Measurements from ENCODE around the gene PTRHD1. TPM values are rescaled to one million over a fixed set of nuclear protein-coding genes. Genes with fewer than 3 reads are reported as not detected.
A peak's percentile ranks its signal among the peaks of the same experiment; 100 is the strongest.
"Not testable (repeated sequence)": the region's sequence is repeated elsewhere in the genome, so short reads cannot be mapped to it uniquely, and the experiment has no call there.

Gene PTRHD1
- total RNA-seq, 4 donors from 2014 or later = 8.4 to 19.7 (median 14.4) TPM

DNA sequence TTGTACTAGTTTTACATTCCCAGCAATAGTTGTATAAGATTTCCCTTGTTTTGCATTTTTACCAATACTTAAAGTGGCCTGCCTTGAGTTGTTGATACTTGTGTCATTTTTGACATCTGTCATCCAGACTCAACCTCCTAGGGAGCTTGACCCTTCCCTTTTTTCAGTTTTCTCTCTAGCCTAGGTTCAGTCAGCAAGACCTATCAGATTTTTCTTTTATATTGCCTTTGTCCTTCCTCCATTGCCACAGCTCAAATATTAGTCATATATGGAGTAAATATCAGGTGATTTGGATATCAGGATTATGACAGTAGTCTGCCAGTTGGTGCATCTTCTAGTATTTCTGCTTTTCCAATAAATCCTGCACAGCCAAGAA, 13.5 kb upstream of the PTRHD1 start:
- no peak for DNase-seq (ENCODE audit: low spot score in 2 of 2)
- TF ChIP-seq EP300 (IDR thresholded peaks at IDR 0.05) (no peak), POLR2A (IDR thresholded peaks at IDR 0.05) (no peak)
- TF ChIP-seq, protein P1, sequence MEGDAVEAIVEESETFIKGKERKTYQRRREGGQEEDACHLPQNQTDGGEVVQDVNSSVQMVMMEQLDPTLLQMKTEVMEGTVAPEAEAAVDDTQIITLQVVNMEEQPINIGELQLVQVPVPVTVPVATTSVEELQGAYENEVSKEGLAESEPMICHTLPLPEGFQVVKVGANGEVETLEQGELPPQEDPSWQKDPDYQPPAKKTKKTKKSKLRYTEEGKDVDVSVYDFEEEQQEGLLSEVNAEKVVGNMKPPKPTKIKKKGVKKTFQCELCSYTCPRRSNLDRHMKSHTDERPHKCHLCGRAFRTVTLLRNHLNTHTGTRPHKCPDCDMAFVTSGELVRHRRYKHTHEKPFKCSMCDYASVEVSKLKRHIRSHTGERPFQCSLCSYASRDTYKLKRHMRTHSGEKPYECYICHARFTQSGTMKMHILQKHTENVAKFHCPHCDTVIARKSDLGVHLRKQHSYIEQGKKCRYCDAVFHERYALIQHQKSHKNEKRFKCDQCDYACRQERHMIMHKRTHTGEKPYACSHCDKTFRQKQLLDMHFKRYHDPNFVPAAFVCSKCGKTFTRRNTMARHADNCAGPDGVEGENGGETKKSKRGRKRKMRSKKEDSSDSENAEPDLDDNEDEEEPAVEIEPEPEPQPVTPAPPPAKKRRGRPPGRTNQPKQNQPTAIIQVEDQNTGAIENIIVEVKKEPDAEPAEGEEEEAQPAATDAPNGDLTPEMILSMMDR (IDR thresholded peaks at IDR 0.05) = no peak
- Histone ChIP-seq H3K9me3 (peaks cover 0 to 12% (median 0%) of the 10 kb centered on the region in 4 donors), H3K4me1 (no peaks in the 10 kb centered on the region), H3K27ac (no peak overlapping the region), H3K36me3 (peaks cover 0 to 17% (median 0%) of the 10 kb centered on the region in 3 donors), H3K27me3 (no peaks in the 10 kb centered on the region), H3K4me3 (no peak overlapping the region)

DNA sequence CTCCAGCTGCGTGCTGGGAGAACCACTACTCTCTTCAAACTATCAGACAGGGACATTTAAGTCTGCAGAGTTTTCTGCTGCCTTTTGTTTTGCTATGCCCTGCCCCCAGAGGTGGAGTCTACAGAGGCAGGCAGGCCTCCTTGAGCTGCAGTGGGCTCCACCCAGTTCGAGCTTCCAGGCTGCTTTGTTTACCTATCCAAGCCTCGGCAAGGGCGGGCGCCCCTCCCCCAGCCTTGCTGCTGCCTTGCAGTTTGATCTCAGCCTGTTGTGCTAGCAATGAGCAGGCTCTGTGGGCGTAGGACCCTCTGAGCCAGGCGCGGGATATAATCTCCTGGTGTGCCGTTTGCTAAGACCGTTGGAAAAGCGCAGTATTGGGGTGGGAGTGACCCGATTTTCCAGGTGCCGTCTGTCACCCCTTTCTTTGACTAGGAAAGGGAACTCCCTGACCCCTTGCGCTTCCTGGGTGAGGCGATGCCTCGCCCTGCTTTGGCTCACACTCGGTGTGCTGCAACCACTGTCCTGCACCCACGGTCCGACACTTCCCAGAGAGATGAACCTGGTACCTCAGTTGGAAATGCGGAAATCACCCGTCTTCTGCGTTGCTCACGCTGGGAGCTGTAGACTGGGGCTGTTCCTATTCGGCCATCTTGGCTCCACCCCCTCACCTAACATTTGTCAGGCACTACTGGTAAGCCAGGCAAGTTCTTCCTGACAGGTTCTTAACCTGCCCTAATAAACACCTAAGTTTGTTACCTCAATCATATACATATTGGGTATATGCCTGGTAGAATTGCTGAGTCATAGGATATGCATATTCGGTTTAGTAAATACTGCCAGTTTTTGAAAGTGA, 12.8 kb upstream of the PTRHD1 start:
- H3K27me3 ChIP-seq; H3K4me1 ChIP-seq; H3K4me3 ChIP-seq; H3K27ac ChIP-seq; DNase-seq (ENCODE audit: low spot score in 2 of 2): not testable (repeated sequence)
- peaks cover 0 to 17% (median 0%) of the 10 kb centered on the region in 3 donors for H3K36me3 ChIP-seq
- peaks cover 0 to 16% (median 0%) of the 10 kb centered on the region in 4 donors for H3K9me3 ChIP-seq
- 93 to 94% methylated on average over 25 of the region's 25 CpGs for WGBS, 2 donors

DNA sequence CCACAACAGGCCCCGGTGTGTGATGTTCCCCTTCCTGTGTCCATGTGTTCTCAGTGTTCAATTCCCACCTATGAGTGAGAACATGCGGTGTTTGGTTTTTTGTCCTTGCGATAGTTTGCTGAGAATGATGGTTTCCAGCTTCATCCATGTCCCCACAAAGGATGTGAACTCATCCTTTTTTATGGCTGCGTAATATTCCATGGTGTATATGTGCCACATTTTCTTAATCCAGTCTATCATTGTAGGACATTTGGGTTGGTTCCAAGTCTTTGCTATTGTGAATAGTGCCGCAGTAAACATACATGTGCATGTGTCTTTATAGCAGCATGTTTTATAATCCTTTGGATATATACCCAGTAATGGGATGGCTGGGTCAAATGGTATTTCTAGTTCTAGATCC, 7.3 kb upstream of the PTRHD1 start:
- H3K4me1 ChIP-seq; DNase-seq (ENCODE audit: low spot score in 2 of 2); H3K4me3 ChIP-seq; H3K27ac ChIP-seq; H3K9me3 ChIP-seq; H3K27me3 ChIP-seq: not testable (repeated sequence)
- 98 to 99% methylated on average over 5 of the region's 5 CpGs for WGBS, 2 donors
- peaks cover 0 to 18% (median 0%) of the 10 kb centered on the region in 3 donors for H3K36me3 ChIP-seq

DNA sequence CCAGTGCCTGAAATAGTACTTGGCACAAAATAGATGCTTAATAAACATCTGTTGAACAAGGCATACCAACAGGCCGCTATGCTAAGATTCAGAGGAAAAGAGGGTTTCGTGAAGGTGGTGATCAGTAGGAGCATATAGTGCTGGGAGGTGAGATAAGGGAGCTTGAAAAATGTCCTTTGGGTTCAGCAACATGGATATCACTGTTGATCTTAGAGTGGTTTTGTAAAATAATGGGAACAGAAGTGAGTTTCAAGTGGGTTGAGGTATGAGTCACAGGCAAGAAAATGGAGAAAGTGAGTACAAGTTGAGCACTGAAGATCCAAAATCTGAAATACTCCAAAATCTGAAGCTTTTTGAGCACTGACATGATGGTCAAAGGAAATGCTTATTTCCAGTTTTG, 4.5 kb upstream of the PTRHD1 start:
- Histone ChIP-seq H3K27ac (no peak overlapping the region), H3K4me1 (peaks cover 0 to 15% (median 8%) of the 10 kb centered on the region in 4 donors), H3K27me3 (no peaks in the 10 kb centered on the region), H3K36me3 (peaks cover 0 to 16% (median 0%) of the 10 kb centered on the region in 3 donors), H3K4me3 (no peak overlapping the region), H3K9me3 (peaks cover 0 to 5% (median 0%) of the 10 kb centered on the region in 4 donors)
- no peak for DNase-seq (ENCODE audit: low spot score in 2 of 2)
- TF ChIP-seq, protein P1 (IDR thresholded peaks at IDR 0.05) = no peak
- TF ChIP-seq POLR2A (IDR thresholded peaks at IDR 0.05) = no peak
- no peak for TF ChIP-seq EP300 (IDR thresholded peaks at IDR 0.05)
- WGBS, 2 donors = 94% methylated on average over 2 of the region's 2 CpGs

DNA sequence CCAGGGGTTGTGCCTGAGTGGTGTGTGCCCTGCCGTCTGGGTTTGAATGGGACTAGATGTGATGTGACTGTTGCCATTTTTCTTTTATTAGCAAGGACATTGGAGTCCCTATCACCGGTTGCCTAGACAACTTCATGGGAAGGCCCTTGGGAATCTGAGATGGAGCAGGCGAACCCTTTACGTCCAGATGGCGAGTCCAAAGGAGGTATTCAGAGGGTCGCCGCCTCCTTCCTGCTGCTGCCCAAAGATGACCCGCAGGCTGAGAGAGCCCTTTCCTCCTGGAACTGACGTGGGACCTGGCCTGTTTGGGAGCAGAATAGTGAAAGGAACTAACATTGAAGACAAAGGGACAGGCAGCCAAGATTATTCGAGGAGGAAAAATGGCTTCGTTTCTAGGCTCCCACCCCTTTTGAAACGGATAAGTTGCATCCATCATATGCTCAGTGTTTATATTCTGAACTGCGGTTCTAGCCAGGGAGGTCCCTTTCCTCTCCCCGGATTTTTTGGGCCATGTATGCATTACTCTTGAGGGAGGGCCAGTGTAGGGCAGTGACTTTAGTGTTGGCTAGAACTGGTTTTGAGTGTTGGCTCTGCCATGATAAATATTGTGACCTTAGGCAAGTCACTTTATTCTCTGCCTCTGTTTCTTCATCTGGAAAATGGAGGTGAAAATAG, 707 bp upstream of the PTRHD1 start:
- no peaks in the 10 kb centered on the region for H3K9me3 ChIP-seq
- no peak for DNase-seq (ENCODE audit: low spot score in 2 of 2)
- no peaks in the 10 kb centered on the region for H3K27me3 ChIP-seq
- H3K27ac ChIP-seq = peak overlapping the region; percentile 95 to 100 (median 96)
- peaks cover 0 to 24% (median 8%) of the 10 kb centered on the region in 4 donors for H3K4me1 ChIP-seq
- WGBS, 2 donors = 1 to 3% methylated on average over 14 of the region's 14 CpGs
- H3K4me3 ChIP-seq = peak overlapping the region; percentile 72 to 96 (median 82)
- TF ChIP-seq POLR2A (IDR thresholded peaks at IDR 0.05) = no peak
- TF ChIP-seq, protein P1 (IDR thresholded peaks at IDR 0.05) = no peak
- H3K36me3 ChIP-seq = peaks cover 0 to 11% (median 0%) of the 10 kb centered on the region in 3 donors

DNA sequence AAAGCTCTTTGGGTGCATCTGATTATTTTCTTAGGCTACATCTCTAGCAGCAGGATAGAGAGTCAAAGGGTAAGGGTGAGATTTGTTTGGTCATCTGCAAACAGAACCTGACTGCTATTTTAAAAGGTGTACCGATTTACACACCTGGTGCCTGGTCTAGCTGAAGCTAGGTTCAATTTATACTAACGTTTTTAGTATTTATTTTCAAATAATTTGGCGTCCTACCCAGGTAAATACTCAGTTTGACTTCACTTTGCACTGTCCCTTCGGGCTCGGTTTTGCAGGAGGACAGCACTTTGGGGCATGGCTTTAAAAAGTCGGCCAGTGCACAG, 683 bp downstream of the PTRHD1 start:
- Histone ChIP-seq H3K4me3 (peak overlapping the region; percentile 72 to 96 (median 82)), H3K36me3 (peaks cover 0 to 11% (median 0%) of the 10 kb centered on the region in 3 donors), H3K9me3 (no peaks in the 10 kb centered on the region), H3K27me3 (no peaks in the 10 kb centered on the region), H3K27ac (peak overlapping the region; percentile 95 to 100 (median 96)), H3K4me1 (peaks cover 0 to 24% (median 8%) of the 10 kb centered on the region in 4 donors)
- DNase-seq (ENCODE audit: low spot score in 2 of 2) = no peak
- TF ChIP-seq, protein P1 (IDR thresholded peaks at IDR 0.05) = no peak
- TF ChIP-seq EP300 (IDR thresholded peaks at IDR 0.05) (no peak), POLR2A (IDR thresholded peaks at IDR 0.05) (no peak)
- WGBS, 2 donors = 3 to 4% methylated on average over 6 of the region's 6 CpGs

Measured in tibial nerve (tissue), 4 donors.